Adrenal gland (tissue), 12 donors: Measurements from ENCODE around the gene HECTD2. TPM values are rescaled to one million over a fixed set of nuclear protein-coding genes. Genes with fewer than 3 reads are reported as not detected.

Source experiments
- DNase-seq, 7 donors: peaks; one replicate each; pipeline ENCODE4 v3.0.0-alpha.2; 2019 to 2020
- H3K27ac ChIP-seq, 5 donors: fragments of 200-600 bp; sonication (generic) in 4 of 5; 1 replicate in 3 of 5; 2 replicates in 2 of 5; pipeline versions ENCODE4 v1.5.1 to v1.8.0; 2016 to 2020; ENCODE audit warnings: mild to moderate bottlenecking in 1 of 5
- H3K27me3 ChIP-seq: fragments of 200-600 bp; 2 replicates; pipeline ENCODE4 v1.8.0; 2021
- H3K36me3 ChIP-seq, 2 donors: fragments of 200-600 bp; replicated peaks in 1 of 2; 1 replicate in 1 of 2; 2 replicates in 1 of 2; pipeline versions ENCODE4 v1.5.1 to v1.8.0; 2018 to 2022
- H3K4me1 ChIP-seq, 2 donors: fragments of 200-600 bp; replicated peaks in 1 of 2; 1 replicate in 1 of 2; 2 replicates in 1 of 2; pipeline versions ENCODE4 v1.5.1 to v1.8.0; 2018 to 2021
- H3K4me3 ChIP-seq, 4 donors: fragments of 200-600 bp; sonication (generic) in 3 of 4; one replicate each; pipeline ENCODE4 v1.5.1; 2016 to 2018
- H3K9me3 ChIP-seq, 3 donors: fragments of 200-600 bp; sonication (generic) in 1 of 3; replicated peaks in 1 of 3; 1 replicate in 2 of 3; 2 replicates in 1 of 3; pipeline versions ENCODE4 v1.5.1 to v1.8.0; 2016 to 2021
- POLR2A ChIP-seq, 2 donors: fragments of 450-650 bp; IDR thresholded peaks; one replicate each; pipeline ENCODE4 v1.6.1; 2017; ENCODE audit warnings: antibody characterized with exemption in 2 of 2, mild to moderate bottlenecking in 2 of 2, moderate library complexity in 1 of 2
- WGBS, 4 donors: extraction: QIAGEN DNeasy Blood & Tissue Kit in 2 of 4; methylation state at CpG; one replicate each; pipeline versions ENCODE4 v1.1.5 to v1.1.7; 2013 to 2017; 5-methylcytosine and 5-hydroxymethylcytosine counted together
- intact Hi-C, 2 donors: fragments of 100-400 bp; cut with DNase I; formaldehyde crosslinking; loops; one replicate each; pipeline versions ENCODE4 v1.14.1 to v1.15.0; 2022 to 2023
- polyA plus RNA-seq, 3 donors: library from polyadenylated mRNA; stranded (reverse); fragments of 200-250 nt in 2 of 3; fragments of 350-450 nt in 1 of 3; fragmentation: Illumina TruSeq in 1 of 3; extraction: RNeasy Lipid Tissue Mini Kit (QIAGEN cat#74804) in 1 of 3; gene quantifications; one replicate each; pipeline ENCODE4 v1.2.3, GENCODE V29; 2013 to 2014
- total RNA-seq, 9 donors: library from RNA; depleted of rRNA in 4 of 9; stranded (reverse); fragments of >200 nt in 4 of 9; fragments of 120-200 nt in 1 of 9; fragmentation: NEBNext Ultra II Directional in 1 of 9; extraction: Animal tissue kit (Norgen Biotek cat#: 25700) in 1 of 9; gene quantifications; one replicate each; pipeline versions ENCODE4 v1.1.0 to v1.2.4, GENCODE V29; 2013 to 2023
- TF ChIP-seq, protein P1 (sequence below), 6 experiments: fragments of 450-650 bp in 4 of 6; fragments of 200-600 bp in 2 of 6; sonication (generic) in 1 of 6; IDR thresholded peaks; 1 replicate in 5 of 6; 2 replicates in 1 of 6; pipeline versions ENCODE4 v1.5.1 to v1.8.0; 2016 to 2021; ENCODE audit warnings: antibody characterized with exemption in 6 of 6, mild to moderate bottlenecking in 2 of 6, moderate library complexity in 1 of 6
- donor health status: healthy with polysubstance abuse.
- donor health status: Bipolar disorder and iron deficiency.
- donor health status: DM: yes; HTN: yes; CAD: no.
- donor health status: DM: no; HTN: no; CAD: no.
- donor health status: DM: no; HTN: no; CAD: no.
- donor health status: DM: yes; HTN: yes; CAD: no.

Gene HECTD2
- total and polyA plus RNA-seq, 12 donors, result 5.4 to 20.3 (median 8.2) TPM

DNA sequence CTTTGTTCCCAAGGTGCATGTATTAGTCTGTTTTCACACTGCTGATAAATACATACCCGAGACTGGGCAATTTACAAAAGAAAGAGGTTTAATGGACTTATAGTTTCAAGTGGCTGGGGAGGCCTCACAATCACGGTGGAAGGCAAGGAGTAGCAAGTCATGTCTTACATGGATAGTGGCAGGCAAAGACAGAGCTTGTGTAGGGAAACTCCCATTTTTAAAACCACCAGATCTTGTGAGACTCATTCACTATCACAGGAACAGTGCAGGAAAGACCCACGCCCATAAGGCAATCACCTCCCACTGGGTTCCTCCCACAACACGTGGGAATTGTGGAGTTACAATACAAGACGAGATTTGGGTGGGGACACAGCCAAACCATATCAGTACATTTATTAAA is 129.8 kb downstream of the HECTD2 start:
- 86 to 92% (median 89%) methylated on average over 5 of the region's 5 CpGs for WGBS, 4 donors
- no peak for DNase-seq
- no peaks in the 10 kb centered on the region for H3K36me3 ChIP-seq
- H3K4me1 ChIP-seq, result no peaks in the 10 kb centered on the region
- no peak overlapping the region for H3K4me3 ChIP-seq
- no peaks in the 10 kb centered on the region for H3K9me3 ChIP-seq
- intact Hi-C loops, result loop anchor here in 1 of 2 donors (10.0 kb wide), 1 partner anchor 55 kb away; no protein-coding TSS in a partner anchor
- TF ChIP-seq, protein P1, sequence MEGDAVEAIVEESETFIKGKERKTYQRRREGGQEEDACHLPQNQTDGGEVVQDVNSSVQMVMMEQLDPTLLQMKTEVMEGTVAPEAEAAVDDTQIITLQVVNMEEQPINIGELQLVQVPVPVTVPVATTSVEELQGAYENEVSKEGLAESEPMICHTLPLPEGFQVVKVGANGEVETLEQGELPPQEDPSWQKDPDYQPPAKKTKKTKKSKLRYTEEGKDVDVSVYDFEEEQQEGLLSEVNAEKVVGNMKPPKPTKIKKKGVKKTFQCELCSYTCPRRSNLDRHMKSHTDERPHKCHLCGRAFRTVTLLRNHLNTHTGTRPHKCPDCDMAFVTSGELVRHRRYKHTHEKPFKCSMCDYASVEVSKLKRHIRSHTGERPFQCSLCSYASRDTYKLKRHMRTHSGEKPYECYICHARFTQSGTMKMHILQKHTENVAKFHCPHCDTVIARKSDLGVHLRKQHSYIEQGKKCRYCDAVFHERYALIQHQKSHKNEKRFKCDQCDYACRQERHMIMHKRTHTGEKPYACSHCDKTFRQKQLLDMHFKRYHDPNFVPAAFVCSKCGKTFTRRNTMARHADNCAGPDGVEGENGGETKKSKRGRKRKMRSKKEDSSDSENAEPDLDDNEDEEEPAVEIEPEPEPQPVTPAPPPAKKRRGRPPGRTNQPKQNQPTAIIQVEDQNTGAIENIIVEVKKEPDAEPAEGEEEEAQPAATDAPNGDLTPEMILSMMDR (IDR thresholded peaks at IDR 0.05), result no peak
- TF ChIP-seq POLR2A (IDR thresholded peaks at IDR 0.05), result no peak
- H3K27me3 ChIP-seq, result no peaks in the 10 kb centered on the region
- H3K27ac ChIP-seq, result no peak overlapping the region

DNA sequence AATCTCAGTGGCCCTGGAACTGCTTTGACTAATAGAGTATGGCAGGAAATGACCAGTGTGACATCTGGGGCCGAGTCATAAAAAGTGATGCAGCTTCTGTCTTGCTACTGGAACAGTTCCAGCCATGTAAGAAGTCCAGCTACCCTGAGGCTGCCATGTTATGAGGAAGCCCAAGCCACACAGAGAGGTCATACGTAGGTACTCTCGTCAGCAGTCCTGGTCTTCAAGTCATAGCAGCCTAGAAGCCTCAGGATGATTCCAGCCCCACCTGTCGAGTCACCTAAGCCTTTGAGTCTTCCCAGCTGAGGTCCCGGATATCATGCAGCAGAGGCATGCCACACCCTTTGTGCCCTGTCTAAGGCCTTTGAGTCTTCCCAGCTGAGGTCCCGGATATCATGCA is 130.6 kb downstream of the HECTD2 start:
- Histone ChIP-seq H3K36me3 (no peaks in the 10 kb centered on the region), H3K4me3 (no peak overlapping the region), H3K27me3 (no peaks in the 10 kb centered on the region), H3K27ac (no peak overlapping the region), H3K9me3 (no peaks in the 10 kb centered on the region), H3K4me1 (no peaks in the 10 kb centered on the region)
- TF ChIP-seq, protein P1 (IDR thresholded peaks at IDR 0.05), result no peak
- TF ChIP-seq POLR2A (IDR thresholded peaks at IDR 0.05), result no peak
- intact Hi-C loops, result loop anchor here in 1 of 2 donors (10.0 kb wide), 1 partner anchor 56 kb away; no protein-coding TSS in a partner anchor
- DNase-seq, result peak in 1 of 7 donors; percentile 42
- 61 to 90% (median 84%) methylated on average over 3 to 6 of the region's 6 CpGs for WGBS, 4 donors

DNA sequence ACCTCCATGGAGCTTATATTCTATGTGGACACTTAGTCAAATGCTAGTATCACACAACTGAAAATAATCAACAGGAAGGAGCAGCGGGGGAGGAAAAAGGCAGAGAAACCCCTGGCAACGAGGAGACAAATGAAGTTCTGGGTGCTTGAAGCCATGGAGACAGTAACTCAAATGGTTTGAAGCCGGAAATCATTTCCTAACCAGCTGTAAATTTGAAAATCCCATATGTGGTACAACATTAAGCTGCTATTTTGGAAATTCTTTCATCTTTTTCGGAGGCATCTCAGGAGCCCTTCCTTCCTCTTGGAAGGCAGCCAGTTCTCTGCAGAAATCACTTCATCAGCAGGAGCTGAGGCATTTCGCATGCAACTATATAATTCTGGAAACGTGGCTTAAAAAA is 131.3 kb downstream of the HECTD2 start:
- no peak for TF ChIP-seq POLR2A (IDR thresholded peaks at IDR 0.05)
- TF ChIP-seq, protein P1 (IDR thresholded peaks at IDR 0.05), result no peak
- H3K27me3 ChIP-seq, result no peaks in the 10 kb centered on the region
- no peaks in the 10 kb centered on the region for H3K36me3 ChIP-seq
- WGBS, 4 donors, result 48 to 63% (median 52%) methylated on average over 6 of the region's 6 CpGs
- H3K4me3 ChIP-seq, result no peak overlapping the region
- H3K9me3 ChIP-seq, result no peaks in the 10 kb centered on the region
- no peaks in the 10 kb centered on the region for H3K4me1 ChIP-seq
- DNase-seq, result peak in 1 of 7 donors; percentile 33
- intact Hi-C loops, result loop anchor here in 1 of 2 donors (10.0 kb wide), 1 partner anchor 57 kb away; no protein-coding TSS in a partner anchor
- no peak overlapping the region for H3K27ac ChIP-seq

DNA sequence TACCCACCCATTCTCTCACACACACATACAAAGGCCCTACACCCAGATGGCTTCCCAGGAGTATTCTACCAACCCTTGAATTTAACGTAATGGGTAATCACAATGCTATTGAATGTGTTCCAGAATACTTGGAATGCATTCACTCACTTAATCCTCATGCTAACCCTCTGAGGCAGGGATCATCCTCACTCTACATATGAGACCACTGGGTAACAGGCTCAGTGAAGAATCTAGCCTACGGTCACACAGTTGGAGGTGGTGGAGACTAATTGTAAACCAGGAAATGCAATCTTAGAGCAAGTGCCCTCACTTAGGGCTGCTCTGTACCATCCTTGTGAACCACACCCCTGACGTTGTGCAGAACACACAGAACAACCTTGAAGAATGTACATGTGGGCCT is 135.2 kb downstream of the HECTD2 start:
- Histone ChIP-seq H3K4me1 (no peaks in the 10 kb centered on the region), H3K4me3 (no peak overlapping the region), H3K9me3 (no peaks in the 10 kb centered on the region), H3K27ac (no peak overlapping the region), H3K36me3 (no peaks in the 10 kb centered on the region), H3K27me3 (no peaks in the 10 kb centered on the region)
- DNase-seq, result no peak
- TF ChIP-seq, protein P1 (IDR thresholded peaks at IDR 0.05), result no peak
- TF ChIP-seq POLR2A (IDR thresholded peaks at IDR 0.05), result no peak
- intact Hi-C loops, result loop anchor here in 1 of 2 donors (10.0 kb wide), 1 partner anchor 61 kb away; no protein-coding TSS in a partner anchor
- 75 to 86% (median 85%) methylated on average over 3 of the region's 3 CpGs for WGBS, 4 donors
